HEK293T (cell line): ENCODE data around the gene UBE2E2.

Source experiments
- CTCF ChIA-PET: fragments of 350-600 bp; formaldehyde crosslinking; extraction: SDS; loops from one replicate; lab custom pipeline; 2021; ENCODE audit warnings: antibody characterized with exemption, inconsistent platforms; lab: Yijun Ruan, JAX
- POLR2A ChIA-PET: fragments of 350-600 bp; formaldehyde crosslinking; extraction: SDS; loops from one replicate; lab custom pipeline; 2020; ENCODE audit warnings: antibody characterized with exemption, inconsistent platforms; lab: Yijun Ruan, JAX
- DNase-seq: peaks from one replicate; pipeline ENCODE4 v3.0.0; 2012; ENCODE audit warnings: mixed read lengths; ENCODE audit errors: extremely low spot score
- ARNT ChIP-seq: fragments of 450-650 bp; IDR thresholded peaks from 2 replicates; pipeline ENCODE4 v1.6.1; 2017; ENCODE audit warnings: mild to moderate bottlenecking
- BHLHE40 ChIP-seq: fragments of 450-650 bp; IDR thresholded peaks from 2 replicates; pipeline ENCODE4 v1.6.1; 2016; ENCODE audit warnings: mild to moderate bottlenecking, moderate library complexity, borderline replicate concordance
- CTBP1 ChIP-seq: fragments of 450-650 bp; IDR thresholded peaks from 2 replicates; pipeline ENCODE4 v1.6.1; 2016; ENCODE audit warnings: borderline replicate concordance
- ELF4 ChIP-seq: fragments of 450-650 bp; IDR thresholded peaks from 2 replicates; pipeline ENCODE4 v1.6.1; 2017; ENCODE audit warnings: antibody characterized with exemption
- FOXA1 ChIP-seq: fragments of 450-650 bp; IDR thresholded peaks from 2 replicates; pipeline ENCODE4 v1.6.1; 2016; ENCODE audit warnings: mild to moderate bottlenecking
- FOXK2 ChIP-seq: fragments of 450-650 bp; IDR thresholded peaks from 2 replicates; pipeline ENCODE4 v1.6.1; 2016; ENCODE audit warnings: mild to moderate bottlenecking
- FOXM1 ChIP-seq: fragments of 450-650 bp; IDR thresholded peaks from 2 replicates; pipeline ENCODE4 v1.6.1; 2017; ENCODE audit warnings: mild to moderate bottlenecking, borderline replicate concordance
- HDGF ChIP-seq: fragments of 450-650 bp; IDR thresholded peaks from 2 replicates; pipeline ENCODE4 v1.6.1; 2017; ENCODE audit warnings: antibody characterized with exemption, borderline replicate concordance
- L3MBTL2 ChIP-seq: fragments of 450-650 bp; conservative IDR thresholded peaks from 2 replicates; pipeline ENCODE4 v1.6.1; 2016; ENCODE audit warnings: mild to moderate bottlenecking
- LEF1 ChIP-seq: fragments of 450-650 bp; IDR thresholded peaks from 2 replicates; pipeline ENCODE4 v1.6.1; 2017; ENCODE audit warnings: mild to moderate bottlenecking, borderline replicate concordance
- NFRKB ChIP-seq: fragments of 450-650 bp; IDR thresholded peaks from 2 replicates; pipeline ENCODE4 v1.6.1; 2016; ENCODE audit warnings: mild to moderate bottlenecking, moderate library complexity
- SP1 ChIP-seq: fragments of 450-650 bp; IDR thresholded peaks from 2 replicates; pipeline ENCODE4 v1.6.1; 2017
- SUZ12 ChIP-seq: fragments of 450-650 bp; IDR thresholded peaks from 2 replicates; pipeline ENCODE4 v1.6.1; 2016; ENCODE audit warnings: mild to moderate bottlenecking
- TARDBP ChIP-seq: fragments of 450-650 bp; IDR thresholded peaks from 2 replicates; pipeline ENCODE4 v1.6.1; 2016
- ZNF384 ChIP-seq: fragments of 450-650 bp; IDR thresholded peaks from 2 replicates; pipeline ENCODE4 v1.6.1; 2016
- TF ChIP-seq, protein P1 (sequence below): fragments of 450-650 bp; IDR thresholded peaks from 2 replicates; pipeline ENCODE4 v1.6.1; 2016

UBE2E2 gene

DNA sequence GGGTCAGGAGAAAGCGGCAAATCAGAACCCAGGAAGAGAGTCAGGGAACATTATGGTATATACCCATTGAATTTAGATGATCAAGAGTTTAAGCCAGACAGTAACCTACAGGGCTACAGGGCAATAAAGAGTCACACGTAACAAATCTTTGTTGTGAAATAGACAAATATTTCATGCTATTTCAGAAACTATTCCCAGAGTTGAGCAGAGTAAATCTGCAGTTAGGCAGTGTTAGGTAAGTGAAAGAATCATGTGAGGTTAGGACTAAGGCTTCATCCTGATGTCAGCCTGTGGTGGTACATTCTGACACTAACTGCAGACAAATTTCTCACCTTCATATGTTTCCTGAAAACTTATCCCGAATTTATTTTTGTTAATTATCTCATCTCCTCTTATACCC lies 153.0 kb downstream of the UBE2E2 start:
- ChIA-PET POLR2A (no interaction called here), CTCF (no interaction called here)
- TF ChIP-seq ARNT: no peak
- TF ChIP-seq FOXA1: no peak
- no peak for TF ChIP-seq BHLHE40
- no peak for TF ChIP-seq TARDBP
- TF ChIP-seq ELF4: no peak
- TF ChIP-seq SP1: no peak
- TF ChIP-seq FOXM1: no peak
- TF ChIP-seq ZNF384: no peak
- no peak for TF ChIP-seq FOXK2
- no peak for TF ChIP-seq HDGF
- no peak for TF ChIP-seq NFRKB
- TF ChIP-seq LEF1: no peak
- TF ChIP-seq CTBP1: no peak
- TF ChIP-seq, protein P1, sequence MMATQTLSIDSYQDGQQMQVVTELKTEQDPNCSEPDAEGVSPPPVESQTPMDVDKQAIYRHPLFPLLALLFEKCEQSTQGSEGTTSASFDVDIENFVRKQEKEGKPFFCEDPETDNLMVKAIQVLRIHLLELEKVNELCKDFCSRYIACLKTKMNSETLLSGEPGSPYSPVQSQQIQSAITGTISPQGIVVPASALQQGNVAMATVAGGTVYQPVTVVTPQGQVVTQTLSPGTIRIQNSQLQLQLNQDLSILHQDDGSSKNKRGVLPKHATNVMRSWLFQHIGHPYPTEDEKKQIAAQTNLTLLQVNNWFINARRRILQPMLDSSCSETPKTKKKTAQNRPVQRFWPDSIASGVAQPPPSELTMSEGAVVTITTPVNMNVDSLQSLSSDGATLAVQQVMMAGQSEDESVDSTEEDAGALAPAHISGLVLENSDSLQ: no peak
- TF ChIP-seq L3MBTL2: no peak
- TF ChIP-seq SUZ12: no peak
- DNase-seq: no peak

DNA sequence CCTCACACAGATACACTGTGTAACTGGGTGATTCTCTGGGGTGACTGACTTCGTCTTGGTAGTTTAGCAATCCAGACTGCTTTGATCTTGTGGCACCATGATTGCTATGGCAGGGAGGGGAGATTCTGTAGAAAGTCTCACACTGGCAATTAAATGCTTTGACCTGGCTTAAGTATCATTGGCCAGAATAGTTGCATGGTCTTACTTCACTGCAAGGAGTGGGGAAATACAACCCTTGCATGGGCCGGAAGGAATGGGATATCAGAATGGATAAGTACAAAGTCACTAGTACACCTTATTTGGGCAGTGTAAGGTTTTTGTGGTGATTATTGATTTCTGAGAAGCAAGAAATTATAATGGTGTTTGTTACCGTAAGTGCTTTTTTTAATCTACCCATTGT lies 153.8 kb downstream of the UBE2E2 start:
- TF ChIP-seq FOXA1 (no peak), L3MBTL2 (no peak), BHLHE40 (no peak), ZNF384 (no peak), ARNT (no peak), FOXK2 (no peak), LEF1 (no peak), NFRKB (no peak), ELF4 (no peak), TARDBP (no peak), FOXM1 (no peak), HDGF (no peak), SUZ12 (no peak), CTBP1 (no peak), SP1 (no peak)
- TF ChIP-seq, protein P1: no peak
- ChIA-PET POLR2A (no interaction called here), CTCF (no interaction called here)
- no peak for DNase-seq

DNA sequence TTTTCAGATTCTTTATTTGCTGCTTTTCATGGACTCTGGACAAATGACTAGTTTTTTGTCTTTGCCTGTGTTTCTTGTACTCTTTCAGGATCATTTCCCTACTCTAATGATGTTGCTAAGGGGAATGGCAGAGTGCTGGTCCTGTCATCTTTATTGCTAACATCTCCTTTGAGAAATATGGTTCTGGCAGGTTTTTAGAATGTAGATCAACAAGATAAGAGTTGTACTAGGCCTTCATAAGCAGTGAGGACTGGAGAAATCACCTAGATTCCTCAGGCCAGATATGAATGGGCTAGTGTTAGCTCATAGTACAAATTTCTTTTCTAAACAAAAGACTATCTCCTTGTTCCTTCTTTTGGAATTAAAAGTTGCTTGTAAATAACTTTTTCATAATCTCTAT lies 156.0 kb downstream of the UBE2E2 start:
- POLR2A ChIA-PET: no interaction called here
- TF ChIP-seq SP1: no peak
- no peak for TF ChIP-seq FOXK2
- TF ChIP-seq ELF4: no peak
- TF ChIP-seq LEF1: no peak
- no peak for TF ChIP-seq ARNT
- no peak for TF ChIP-seq TARDBP
- no peak for TF ChIP-seq CTBP1
- no peak for TF ChIP-seq FOXA1
- TF ChIP-seq HDGF: no peak
- TF ChIP-seq L3MBTL2: no peak
- no peak for TF ChIP-seq SUZ12
- TF ChIP-seq FOXM1: no peak
- TF ChIP-seq, protein P1: no peak
- TF ChIP-seq ZNF384: no peak
- no peak for TF ChIP-seq NFRKB
- CTCF ChIA-PET: no interaction called here
- no peak for DNase-seq

DNA sequence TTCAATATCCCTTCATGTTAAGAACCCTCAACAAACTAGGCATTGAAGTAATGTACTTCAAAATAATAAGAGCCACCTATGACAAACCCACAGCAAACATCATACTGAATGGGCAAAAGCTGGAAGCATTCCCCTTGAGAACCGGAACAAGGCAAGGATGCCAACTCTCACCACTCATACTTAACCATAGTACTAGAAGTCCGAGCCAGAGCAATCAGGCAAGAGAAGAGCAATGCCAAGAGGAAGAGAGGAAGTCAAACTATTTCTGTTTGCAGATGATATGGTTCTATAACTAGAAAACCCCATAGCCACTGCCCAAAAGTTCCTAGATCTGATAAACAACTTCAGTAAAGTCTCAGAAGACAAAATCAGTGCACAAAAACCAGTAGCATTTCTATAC lies 161.9 kb downstream of the UBE2E2 start:
- no peak for TF ChIP-seq NFRKB
- no peak for TF ChIP-seq L3MBTL2
- no peak for TF ChIP-seq ZNF384
- no peak for TF ChIP-seq LEF1
- TF ChIP-seq TARDBP: no peak
- TF ChIP-seq, protein P1: no peak
- no peak for TF ChIP-seq SP1
- TF ChIP-seq FOXM1: no peak
- no peak for TF ChIP-seq BHLHE40
- no peak for TF ChIP-seq ELF4
- no peak for TF ChIP-seq CTBP1
- TF ChIP-seq FOXA1: no peak
- no peak for TF ChIP-seq HDGF
- no peak for DNase-seq
- ChIA-PET CTCF (no interaction called here), POLR2A (no interaction called here)

DNA sequence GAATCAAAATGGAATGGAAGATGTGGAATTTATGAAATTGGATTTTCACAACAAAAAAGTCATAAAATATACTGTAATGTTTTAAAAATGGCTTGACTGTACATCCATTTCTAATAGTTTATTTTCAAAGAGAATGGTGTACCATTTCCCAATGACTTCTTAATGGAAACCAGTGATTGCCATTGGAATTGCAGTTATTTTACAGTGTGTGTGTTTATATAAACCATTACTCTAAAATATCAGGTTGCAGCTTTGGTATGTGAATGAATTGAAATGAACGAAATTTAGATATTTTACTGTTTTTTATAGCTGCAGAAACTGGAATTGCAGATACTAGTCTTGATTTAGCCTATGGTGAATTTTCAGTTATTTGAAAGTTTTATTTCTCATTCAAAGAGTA lies 165.6 kb downstream of the UBE2E2 start:
- ChIA-PET CTCF (no interaction called here), POLR2A (no interaction called here)
- DNase-seq: no peak
- TF ChIP-seq NFRKB (no peak), BHLHE40 (no peak), ARNT (no peak), LEF1 (no peak), FOXK2 (no peak), ELF4 (no peak), FOXA1 (no peak)
- TF ChIP-seq, protein P1: no peak
